ENCODE measurements around the gene NF1.

DNA sequence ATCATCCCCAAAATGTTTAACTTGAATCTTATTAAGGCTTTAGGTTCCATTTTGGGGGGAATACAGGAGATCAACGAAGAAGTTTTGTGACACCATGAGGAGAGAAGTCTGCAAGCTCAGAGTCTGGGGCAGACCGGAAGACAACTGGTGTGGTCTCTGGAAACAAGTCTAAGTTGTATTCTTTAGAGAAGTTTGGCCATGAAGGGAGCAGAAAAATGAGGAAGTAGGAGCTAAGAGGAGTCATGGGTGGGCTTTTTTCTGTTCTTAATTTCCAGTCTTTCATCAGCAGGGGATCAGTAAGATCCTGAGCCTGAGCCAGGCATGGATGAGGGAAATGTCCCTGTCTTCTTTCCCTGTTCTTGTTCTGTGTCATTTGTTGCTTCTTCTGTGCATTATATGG lies 35.8 kb upstream of the NF1 start:
- TF ChIP-seq, protein P1, sequence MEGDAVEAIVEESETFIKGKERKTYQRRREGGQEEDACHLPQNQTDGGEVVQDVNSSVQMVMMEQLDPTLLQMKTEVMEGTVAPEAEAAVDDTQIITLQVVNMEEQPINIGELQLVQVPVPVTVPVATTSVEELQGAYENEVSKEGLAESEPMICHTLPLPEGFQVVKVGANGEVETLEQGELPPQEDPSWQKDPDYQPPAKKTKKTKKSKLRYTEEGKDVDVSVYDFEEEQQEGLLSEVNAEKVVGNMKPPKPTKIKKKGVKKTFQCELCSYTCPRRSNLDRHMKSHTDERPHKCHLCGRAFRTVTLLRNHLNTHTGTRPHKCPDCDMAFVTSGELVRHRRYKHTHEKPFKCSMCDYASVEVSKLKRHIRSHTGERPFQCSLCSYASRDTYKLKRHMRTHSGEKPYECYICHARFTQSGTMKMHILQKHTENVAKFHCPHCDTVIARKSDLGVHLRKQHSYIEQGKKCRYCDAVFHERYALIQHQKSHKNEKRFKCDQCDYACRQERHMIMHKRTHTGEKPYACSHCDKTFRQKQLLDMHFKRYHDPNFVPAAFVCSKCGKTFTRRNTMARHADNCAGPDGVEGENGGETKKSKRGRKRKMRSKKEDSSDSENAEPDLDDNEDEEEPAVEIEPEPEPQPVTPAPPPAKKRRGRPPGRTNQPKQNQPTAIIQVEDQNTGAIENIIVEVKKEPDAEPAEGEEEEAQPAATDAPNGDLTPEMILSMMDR (IDR thresholded peaks at IDR 0.05; ENCODE audit: low read depth, low read length) = no peak
- TF ChIP-seq POLR2A (IDR thresholded peaks at IDR 0.05; ENCODE audit: extremely low read depth, insufficient read length) = no peak

Data from NB4 (cell line).